CD4-positive, alpha-beta T cell (primary cell): Measurements from ENCODE around the gene GPC6. TPM values are rescaled to one million over a fixed set of nuclear protein-coding genes. Genes with fewer than 3 reads are reported as not detected.

ENCODE experiments used
- ATAC-seq: fragments of 200-7000 bp; cut with Tn5 transposase; one replicate; pipeline ENCODE4 v1.10.0; 2022; ENCODE audit warnings: mild to moderate bottlenecking; ENCODE audit not compliant: poor library complexity
- CTCF ChIA-PET: fragments of 350-600 bp; sonication (Branson Sonifier 250); formaldehyde crosslinking; loops from one replicate; lab custom pipeline; 2021; ENCODE audit warnings: antibody characterized with exemption, inconsistent platforms; lab: Charles Lee
- POLR2A ChIA-PET: fragments of 350-600 bp; sonication (Branson Sonifier 250); formaldehyde crosslinking; loops from one replicate; lab custom pipeline; 2021; ENCODE audit warnings: antibody characterized with exemption, inconsistent platforms; lab: Charles Lee
- DNase-seq, 14 experiments: peaks; one replicate each; pipeline ENCODE4 v3.0.0-alpha.2; 2013 to 2020; ENCODE audit warnings: mixed read lengths in 2 of 14
- H3K27ac ChIP-seq, 2 donors: one replicate each; pipeline versions ENCODE4 v1.5.1 to v1.7.0; 2013; ENCODE audit warnings: low read length in 2 of 2, low read depth in 1 of 2, mild to moderate bottlenecking in 1 of 2
- H3K27me3 ChIP-seq, 2 experiments: 1 replicate in 1 of 2; 2 replicates in 1 of 2; pipeline versions ENCODE4 v1.6.1 to v1.7.0; 2013; ENCODE audit warnings: low read length in 2 of 2, control low read depth in 1 of 2, mild to moderate bottlenecking in 1 of 2, moderate library complexity in 1 of 2; ENCODE audit not compliant: insufficient read depth in 2 of 2, control insufficient read depth in 1 of 2
- H3K36me3 ChIP-seq: one replicate; pipeline ENCODE4 v1.6.1; 2013; ENCODE audit warnings: low read length, control low read depth; ENCODE audit not compliant: insufficient read depth
- H3K4me1 ChIP-seq: one replicate; pipeline ENCODE4 v1.6.1; 2013; ENCODE audit warnings: low read length, control low read depth; ENCODE audit not compliant: insufficient read depth
- H3K4me3 ChIP-seq: one replicate; pipeline ENCODE4 v1.5.1; 2013; ENCODE audit warnings: mild to moderate bottlenecking, low read length, moderate library complexity
- H3K9me3 ChIP-seq, 2 experiments: 1 replicate in 1 of 2; 2 replicates in 1 of 2; pipeline versions ENCODE4 v1.6.1 to v1.7.0; 2013; ENCODE audit warnings: low read length in 2 of 2, mild to moderate bottlenecking in 2 of 2, control low read depth in 1 of 2, moderate library complexity in 1 of 2; ENCODE audit not compliant: control insufficient read depth in 1 of 2, insufficient read depth in 1 of 2
- H3K27ac Mint-ChIP-seq: one replicate; pipeline ENCODE4 v1.8.0; 2020; ENCODE audit warnings: mixed read lengths
- H3K27me3 Mint-ChIP-seq: one replicate; pipeline ENCODE4 v1.8.0; 2021; ENCODE audit warnings: mixed read lengths
- H3K36me3 Mint-ChIP-seq: one replicate; pipeline ENCODE4 v1.8.0; 2021; ENCODE audit warnings: low read depth, mixed read lengths
- H3K4me1 Mint-ChIP-seq: one replicate; pipeline ENCODE4 v1.8.0; 2021; ENCODE audit warnings: low read depth, mixed read lengths
- H3K4me3 Mint-ChIP-seq: one replicate; pipeline ENCODE4 v1.8.0; 2020; ENCODE audit warnings: mild to moderate bottlenecking, mixed read lengths
- H3K9me3 Mint-ChIP-seq: one replicate; pipeline ENCODE4 v1.8.0; 2020; ENCODE audit warnings: mixed read lengths
- CTCF ChIP-seq: fragments of 200-600 bp; IDR thresholded peaks from one replicate; pipeline ENCODE4 v1.8.0; 2022; ENCODE audit warnings: antibody characterized with exemption, mild to moderate bottlenecking
- intact Hi-C, 2 experiments: fragments of 100-400 bp; cut with DNase I in 1 of 2; cut with micrococcal nuclease in 1 of 2; formaldehyde crosslinking; loops; one replicate each; pipeline versions ENCODE4 v1.15.1 to v1.9.0; 2023 to 2025; cut with DNase I, micrococcal nuclease
- total RNA-seq, 174 experiments: library from RNA in 2 of 174; stranded (reverse) in 2 of 174; gene quantifications; one replicate each; pipeline ENCODE4 v1.2.3 and lab custom pipeline; 2021 to 2026

The GPC6 gene
- total RNA-seq, 2 experiments from 2014 or later: not detected

- no peak for TF ChIP-seq CTCF
- Mint-ChIP-seq H3K4me3 (no peak overlapping the region), H3K9me3 (no peaks in the 10 kb centered on the region), H3K4me1 (no peaks in the 10 kb centered on the region), H3K27me3 (no peaks in the 10 kb centered on the region), H3K27ac (no peak overlapping the region), H3K36me3 (no peaks in the 10 kb centered on the region)
- DNase-seq (no peak), ATAC-seq (no peak)
- H3K27me3 ChIP-seq: no peaks in the 10 kb centered on the region
- H3K27ac ChIP-seq: no peak overlapping the region
- intact Hi-C loops: no loop called here
- POLR2A ChIA-PET: no interaction called here
- no peak overlapping the region for H3K4me3 ChIP-seq
- H3K36me3 ChIP-seq: no peaks in the 10 kb centered on the region
- no peaks in the 10 kb centered on the region for H3K4me1 ChIP-seq
- no peaks in the 10 kb centered on the region for H3K9me3 ChIP-seq
- CTCF ChIA-PET: no interaction called here
Observed at GRCh38 chr13:93889430-93889951, 662.9 kb downstream of the GPC6 start.

GRCh38 chr13:93899981-93900380 is 673.4 kb downstream of the GPC6 start:
- peaks cover 3% of the 10 kb centered on the region for H3K27me3 Mint-ChIP-seq
- no peak for DNase-seq
- no peak overlapping the region for H3K27ac Mint-ChIP-seq
- intact Hi-C loops: no loop called here
- ATAC-seq: no peak
- no peaks in the 10 kb centered on the region for H3K36me3 ChIP-seq
- peaks cover 0 to 4% of the 10 kb centered on the region in 2 experiments for H3K27me3 ChIP-seq
- no peak overlapping the region for H3K4me3 ChIP-seq
- no peaks in the 10 kb centered on the region for H3K36me3 Mint-ChIP-seq
- ChIA-PET POLR2A (no interaction called here), CTCF (no interaction called here)
- H3K9me3 ChIP-seq: no peaks in the 10 kb centered on the region
- no peaks in the 10 kb centered on the region for H3K9me3 Mint-ChIP-seq
- H3K4me3 Mint-ChIP-seq: no peak overlapping the region
- no peaks in the 10 kb centered on the region for H3K4me1 Mint-ChIP-seq
- no peaks in the 10 kb centered on the region for H3K4me1 ChIP-seq
- no peak overlapping the region for H3K27ac ChIP-seq
- TF ChIP-seq CTCF: no peak

- H3K9me3 ChIP-seq: no peaks in the 10 kb centered on the region
- Mint-ChIP-seq H3K4me1 (no peaks in the 10 kb centered on the region), H3K27ac (no peak overlapping the region), H3K9me3 (no peaks in the 10 kb centered on the region), H3K4me3 (no peak overlapping the region), H3K36me3 (no peaks in the 10 kb centered on the region), H3K27me3 (peaks cover 3% of the 10 kb centered on the region)
- CTCF ChIA-PET: no interaction called here
- H3K4me1 ChIP-seq: no peaks in the 10 kb centered on the region
- POLR2A ChIA-PET: no interaction called here
- intact Hi-C loops: no loop called here
- no peak overlapping the region for H3K27ac ChIP-seq
- ATAC-seq (no peak), DNase-seq (no peak)
- no peak for TF ChIP-seq CTCF
- H3K36me3 ChIP-seq: no peaks in the 10 kb centered on the region
- H3K4me3 ChIP-seq: no peak overlapping the region
- H3K27me3 ChIP-seq: peaks cover 0 to 4% of the 10 kb centered on the region in 2 experiments
Observed at GRCh38 chr13:93900731-93901130, 674.1 kb downstream of the GPC6 start.
